ENCODE results near the gene AP3S2. TPM values are rescaled to one million over a fixed set of nuclear protein-coding genes. Genes with fewer than 3 reads are reported as not detected.

The AP3S2 gene
- total and polyA plus RNA-seq, 2 of the 8 experiments (the other 6 are each of a cell fraction or from before 2014, with no cell fraction given), result 19.2 to 45.4 TPM

- DNase-seq (ENCODE audit: low read depth in 1 of 2, low spot score in 2 of 2), result no peak
- Histone ChIP-seq H2BK20ac (ENCODE audit: low read length) (no peak overlapping the region), H3K4me1 (replicated peaks in 1 of 4; ENCODE audit: control insufficient read depth in 3 of 4, insufficient read depth in 4 of 4, low read length in 3 of 4) (peaks cover 6 to 14% (median 10%) of the 10 kb centered on the region in 4 experiments), H3K4ac (replicated peaks; ENCODE audit: insufficient read length, low read depth, low read length) (no peak overlapping the region), H2AK5ac (ENCODE audit: low read depth, low read length) (no peak overlapping the region), H2BK15ac (ENCODE audit: low read length) (no peak overlapping the region), H3K23ac (ENCODE audit: insufficient read length) (no peak overlapping the region), H3K79me1 (ENCODE audit: low read depth, low read length) (no peaks in the 10 kb centered on the region), H3K27ac (ENCODE audit: low read depth, low read length) (no peak overlapping the region), H3K27me3 (replicated peaks in 1 of 4; ENCODE audit: control insufficient read depth in 3 of 4, extremely low read depth in 1 of 4, insufficient read depth in 3 of 4, low read length in 3 of 4) (no peaks in the 10 kb centered on the region; a peak in 2 of 7 replicates), H3K4me2 (ENCODE audit: insufficient read depth in 1 of 2, low read depth in 2 of 2, low read length in 2 of 2) (no peak overlapping the region), H2BK12ac (ENCODE audit: low read depth, low read length) (no peak overlapping the region), H4K91ac (replicated peaks; ENCODE audit: insufficient read length, low read length) (no peak overlapping the region), H3K18ac (ENCODE audit: extremely low read depth, low read length) (no peak overlapping the region), H2BK5ac (ENCODE audit: low read depth, low read length) (no peak overlapping the region), H3K56ac (replicated peaks; ENCODE audit: insufficient read length, low read depth, low read length) (no peak overlapping the region), H4K5ac (ENCODE audit: insufficient read length, low read depth, low read length) (no peak overlapping the region), H3K9me3 (ENCODE audit: insufficient read depth in 2 of 2, low read depth in 1 of 2, low read length in 1 of 2) (peaks cover 0 to 3% of the 10 kb centered on the region in 2 experiments; a peak in 2 of 4 replicates), H3K36me3 (ENCODE audit: control insufficient read depth in 2 of 4, insufficient read depth in 4 of 4, low read length in 3 of 4) (no peaks in the 10 kb centered on the region), H4K20me1 (replicated peaks in 1 of 2; ENCODE audit: control insufficient read depth in 1 of 2, insufficient read depth in 2 of 2, low read length in 2 of 2) (no peaks in the 10 kb centered on the region), H2BK120ac (replicated peaks; ENCODE audit: low read depth, low read length) (no peak overlapping the region), H3K79me2 (ENCODE audit: control insufficient read depth in 1 of 2, insufficient read depth in 2 of 2, low read length in 2 of 2) (no peaks in the 10 kb centered on the region), H4K8ac (ENCODE audit: extremely low read depth, insufficient read depth, low read length) (no peak overlapping the region), H3K4me3 (ENCODE audit: extremely low read depth in 1 of 4, insufficient read depth in 2 of 4, low read depth in 3 of 4, low read length in 4 of 4) (no peak overlapping the region), H3K9ac (replicated peaks in 1 of 4; ENCODE audit: extremely low read depth in 1 of 4, low read depth in 3 of 4, low read length in 3 of 4) (no peak overlapping the region), H3K14ac (ENCODE audit: insufficient read length) (no peak overlapping the region), H3K23me2 (ENCODE audit: low read depth, low read length) (no peaks in the 10 kb centered on the region), H2AFZ (ENCODE audit: low read length) (no peak overlapping the region)
- CTCF ChIA-PET (ENCODE audit: partially characterized antibody), result interaction anchor here (0.8 to 2.8 kb wide), 6 partner anchors 11 to 90 kb away, joined by 3 to 23 read pairs (median 7); no protein-coding TSS in a partner anchor
- 96% methylated on average over 7 of the region's 7 CpGs; no CpG with 5 or more reads in 1 of the 2 experiments for WGBS, 2 experiments (ENCODE audit: extremely low coverage in 1 of 2, insufficient coverage in 1 of 2, insufficient read length in 1 of 2, insufficient replicate concordance in 2 of 2, low coverage in 1 of 2, low lambda C conversion rate in 2 of 2, missing lambda C conversion rate in 1 of 2)
- POLR2A ChIA-PET (ENCODE audit: partially characterized antibody), result no interaction called here
- TF ChIP-seq USF2 (IDR thresholded peaks at IDR 0.05; ENCODE audit: low read length) (no peak), NANOG (IDR thresholded peaks at IDR 0.05; ENCODE audit: insufficient read depth, low read depth, low read length, poor library complexity, severe bottlenecking) (no peak), BRCA1 (IDR thresholded peaks at IDR 0.05; ENCODE audit: low read depth, low read length) (no peak), RFX5 (IDR thresholded peaks at IDR 0.05; ENCODE audit: borderline replicate concordance, low read depth, low read length) (no peak), TEAD4 (IDR thresholded peaks at IDR 0.05; ENCODE audit: low read depth, low read length) (no peak), ZNF274 (IDR thresholded peaks at IDR 0.05; ENCODE audit: borderline replicate concordance, extremely low read depth, low read length) (no peak), EZH2 (IDR thresholded peaks at IDR 0.05; ENCODE audit: low read depth, low read length, severe bottlenecking) (no peak), SIX5 (IDR thresholded peaks at IDR 0.05; ENCODE audit: low read depth, low read length) (no peak), RNF2 (IDR thresholded peaks at IDR 0.05; ENCODE audit: borderline replicate concordance, low read depth, low read length, missing control alignments, poor library complexity, severe bottlenecking) (no peak), MAFK (IDR thresholded peaks at IDR 0.05; ENCODE audit: low read depth, low read length) (no peak), SIN3A (conservative IDR thresholded peaks at IDR 0.05 in 1 of 2, IDR thresholded peaks at IDR 0.05 in 1 of 2; ENCODE audit: low read depth in 1 of 2, low read length in 2 of 2) (no peak)
- no peak for FAIRE-seq
These were observed 109.2 kb downstream of the AP3S2 start for GRCh38 chr15:89784686-89784960.
